DOHH2 (cell line): Measurements from ENCODE around the gene KCNN1.

Experiments used
- H3F3A ChIP-seq: fragments of 200-600 bp; sonication (generic), shearing (Covaris generic); 2 replicates; pipeline ENCODE4 v1.6.0; 2016; ENCODE audit warnings: antibody characterized with exemption, mild to moderate bottlenecking; ENCODE audit not compliant: control insufficient read depth, insufficient read depth
- H3K27ac ChIP-seq: fragments of 200-600 bp; sonication (generic); 2 replicates; pipeline ENCODE4 v1.5.1; 2014; ENCODE audit warnings: low read depth, mild to moderate bottlenecking, low read length, moderate library complexity
- H3K27me3 ChIP-seq: fragments of 200-600 bp; sonication (generic); 2 replicates; pipeline ENCODE4 v1.6.1; 2014; ENCODE audit warnings: mild to moderate bottlenecking, low read length, mixed read lengths; ENCODE audit not compliant: control insufficient read depth
- H3K36me3 ChIP-seq: fragments of 200-600 bp; sonication (generic); 2 replicates; pipeline ENCODE4 v1.6.1; 2014; ENCODE audit warnings: mild to moderate bottlenecking, low read length, moderate library complexity, mixed read lengths; ENCODE audit not compliant: control insufficient read depth
- H3K4me1 ChIP-seq: fragments of 200-600 bp; sonication (generic); 2 replicates; pipeline ENCODE4 v1.6.1; 2014; ENCODE audit warnings: mild to moderate bottlenecking, low read length, mixed read lengths; ENCODE audit not compliant: control insufficient read depth
- H3K4me2 ChIP-seq: fragments of 200-600 bp; sonication (generic); 2 replicates; pipeline ENCODE4 v1.6.0; 2014; ENCODE audit warnings: mild to moderate bottlenecking, low read length, moderate library complexity
- H3K4me3 ChIP-seq: fragments of 200-600 bp; sonication (generic); 2 replicates; pipeline ENCODE4 v1.5.1; 2014; ENCODE audit warnings: mild to moderate bottlenecking, low read length, mixed read lengths
- H3K79me2 ChIP-seq: fragments of 200-600 bp; sonication (generic); 2 replicates; pipeline ENCODE4 v1.6.1; 2014; ENCODE audit warnings: mild to moderate bottlenecking, low read length, mixed read lengths; ENCODE audit not compliant: control insufficient read depth
- H3K9me2 ChIP-seq: fragments of 200-600 bp; sonication (generic); replicated peaks from 2 replicates; pipeline ENCODE4 v1.6.1; 2014; ENCODE audit warnings: mild to moderate bottlenecking, low read length, mixed read lengths; ENCODE audit not compliant: control insufficient read depth
- H3K9me3 ChIP-seq: fragments of 200-600 bp; sonication (generic); 2 replicates; pipeline ENCODE4 v1.6.1; 2014; ENCODE audit warnings: antibody characterized with exemption, low read length, mixed read lengths; ENCODE audit not compliant: control insufficient read depth, insufficient read depth
- H4K20me1 ChIP-seq: fragments of 200-600 bp; sonication (generic); 2 replicates; pipeline ENCODE4 v1.6.0; 2014; ENCODE audit warnings: low read depth, mild to moderate bottlenecking, antibody characterized with exemption, low read length, moderate library complexity; ENCODE audit not compliant: control insufficient read depth, insufficient read depth
- CTCF ChIP-seq: fragments of 200-600 bp; sonication (generic); IDR thresholded peaks from one replicate; pipeline ENCODE4 v1.5.1; 2014; ENCODE audit warnings: antibody characterized with exemption, mild to moderate bottlenecking, low read depth, low read length; ENCODE audit not compliant: poor library complexity, severe bottlenecking
- EZH2phosphoT487 ChIP-seq: fragments of 200-600 bp; sonication (generic); IDR thresholded peaks from 2 replicates; pipeline ENCODE4 v1.6.1; 2017; ENCODE audit warnings: borderline replicate concordance, mild to moderate bottlenecking, antibody characterized with exemption, low read length, moderate library complexity, mixed read lengths

The KCNN1 gene

DNA sequence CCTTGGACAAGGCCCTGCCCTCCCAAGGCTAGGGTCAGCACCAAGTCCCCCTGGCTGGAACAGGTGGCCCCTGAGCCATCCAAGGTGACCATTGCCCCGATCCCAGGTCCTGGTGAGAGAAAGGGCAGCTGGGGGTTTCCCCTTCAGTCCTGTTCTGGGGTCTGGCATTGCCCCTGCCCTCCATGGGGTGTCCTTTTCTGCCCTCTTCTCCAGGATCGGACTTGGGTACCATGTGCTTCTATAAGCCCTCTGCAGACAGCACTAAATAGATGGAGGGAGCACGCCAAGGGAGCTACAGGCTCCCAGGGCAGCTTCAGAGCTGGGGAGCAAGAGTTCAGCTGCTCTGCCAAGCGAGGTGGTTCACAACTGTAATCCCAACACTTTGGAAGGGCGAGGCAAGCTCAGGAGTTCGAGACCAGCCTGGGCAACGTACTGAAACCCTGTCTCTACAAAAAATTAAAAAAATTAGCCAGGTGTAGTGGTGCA lies 13.5 kb upstream of the KCNN1 start:
- H3K4me1 ChIP-seq = peaks cover 56% of the 10 kb centered on the region
- no peaks in the 10 kb centered on the region for H3K9me2 ChIP-seq
- H3K9me3 ChIP-seq = no peaks in the 10 kb centered on the region
- no peak overlapping the region for H3K27ac ChIP-seq
- no peak overlapping the region for H3K4me3 ChIP-seq
- peaks cover 47% of the 10 kb centered on the region for H3K27me3 ChIP-seq
- no peak overlapping the region; the same call in 1 of the 2 replicates for H3K4me2 ChIP-seq
- no peaks in the 10 kb centered on the region for H4K20me1 ChIP-seq
- peaks cover 5% of the 10 kb centered on the region; the same call in 1 of the 2 replicates for H3F3A ChIP-seq
- TF ChIP-seq EZH2phosphoT487 = no peak
- no peak for TF ChIP-seq CTCF
- no peaks in the 10 kb centered on the region for H3K79me2 ChIP-seq
- H3K36me3 ChIP-seq = no peaks in the 10 kb centered on the region

DNA sequence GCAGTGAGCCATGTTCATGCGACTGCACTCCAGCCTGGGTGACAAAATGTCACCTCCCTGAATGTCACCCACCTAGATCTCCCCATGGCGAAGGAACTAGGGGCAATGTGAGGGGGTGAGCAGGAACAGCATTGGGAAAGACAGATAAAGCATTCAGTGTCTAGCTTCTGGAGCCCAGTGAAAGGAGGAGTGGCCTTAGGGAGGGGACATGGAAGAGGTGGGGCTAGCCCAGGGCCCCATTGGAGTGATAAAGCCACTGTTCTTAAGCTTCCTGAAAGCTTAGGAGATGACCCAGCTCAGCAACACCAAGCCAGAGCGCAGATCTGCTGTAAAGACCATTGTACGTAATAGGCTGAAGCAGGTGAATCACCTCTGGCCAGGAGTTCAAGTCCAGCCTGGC lies 13.0 kb upstream of the KCNN1 start:
- no peak overlapping the region for H3K4me3 ChIP-seq
- H4K20me1 ChIP-seq = no peaks in the 10 kb centered on the region
- no peaks in the 10 kb centered on the region for H3K9me3 ChIP-seq
- peaks cover 52% of the 10 kb centered on the region for H3K4me1 ChIP-seq
- no peaks in the 10 kb centered on the region for H3K9me2 ChIP-seq
- H3F3A ChIP-seq = peaks cover 5% of the 10 kb centered on the region; the same call in 1 of the 2 replicates
- peaks cover 47% of the 10 kb centered on the region for H3K27me3 ChIP-seq
- H3K36me3 ChIP-seq = no peaks in the 10 kb centered on the region
- no peak overlapping the region for H3K27ac ChIP-seq
- TF ChIP-seq CTCF (no peak), EZH2phosphoT487 (no peak)
- no peaks in the 10 kb centered on the region for H3K79me2 ChIP-seq
- no peak overlapping the region for H3K4me2 ChIP-seq

GRCh38 chr19:17954401-17954800 lies 12.5 kb upstream of the KCNN1 start:
- Histone ChIP-seq H3K4me1 (peaks cover 47% of the 10 kb centered on the region), H3K27ac (no peak overlapping the region), H3K36me3 (no peaks in the 10 kb centered on the region), H3K9me3 (no peaks in the 10 kb centered on the region), H3K4me3 (no peak overlapping the region), H3K79me2 (no peaks in the 10 kb centered on the region), H4K20me1 (no peaks in the 10 kb centered on the region), H3K9me2 (no peaks in the 10 kb centered on the region), H3K27me3 (peaks cover 47% of the 10 kb centered on the region), H3K4me2 (no peak overlapping the region), H3F3A (peaks cover 2% of the 10 kb centered on the region; the same call in 1 of the 2 replicates)
- TF ChIP-seq CTCF (no peak), EZH2phosphoT487 (no peak)
